HG02885 (cell line): Measurements from ENCODE around the gene ZFAND6.

Source experiments
- ATAC-seq: cut with Tn5 transposase; IDR thresholded peaks from one replicate; pipeline ENCODE4 v1.9.1; 2021; ENCODE audit warnings: mild to moderate bottlenecking; ENCODE audit not compliant: unreplicated experiment, poor library complexity

Gene ZFAND6

GRCh38 chr15:80183306-80183705 lies 123.8 kb downstream of the ZFAND6 start:
- ATAC-seq, result no peak

GRCh38 chr15:80183886-80184285 lies 124.4 kb downstream of the ZFAND6 start:
- no peak for ATAC-seq

DNA sequence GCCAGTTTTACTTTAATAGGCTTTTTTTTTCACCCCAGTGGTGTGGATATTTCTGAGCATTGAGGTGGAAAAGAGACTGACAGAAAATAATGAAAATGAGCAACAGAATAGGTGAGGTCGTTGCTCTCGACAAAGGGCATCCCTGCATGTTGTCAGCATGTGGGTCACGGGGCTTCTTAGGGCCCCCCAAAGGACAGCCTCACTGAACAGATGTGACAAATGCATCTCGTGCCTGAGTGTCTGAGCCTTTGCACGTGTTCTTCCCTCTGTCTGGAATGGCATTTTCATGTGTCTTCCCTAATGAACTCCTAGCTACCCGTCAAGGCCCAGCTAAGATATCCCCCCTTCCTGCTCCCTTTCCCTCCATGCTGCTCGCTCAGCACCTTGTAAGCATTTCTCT lies 125.1 kb downstream of the ZFAND6 start:
- ATAC-seq, result no peak

DNA sequence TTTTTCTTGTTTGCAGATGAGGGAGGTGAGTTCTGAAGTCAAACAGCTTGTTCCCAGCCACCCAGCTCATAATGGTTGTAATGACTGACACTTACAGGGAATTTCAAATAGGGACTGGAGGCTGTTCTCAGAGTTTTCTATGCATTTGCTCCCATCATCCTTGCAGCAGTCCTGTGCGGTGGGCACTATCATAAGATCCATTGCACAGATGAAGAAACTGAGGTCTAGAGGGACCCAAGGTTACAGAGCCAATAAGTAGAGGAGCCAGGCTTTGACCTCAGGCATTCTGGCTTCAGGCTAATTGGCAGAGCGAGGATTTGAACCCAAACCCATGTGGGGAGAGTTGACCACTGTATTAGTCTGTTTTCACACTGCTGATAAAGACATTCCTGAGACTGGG lies 125.7 kb downstream of the ZFAND6 start:
- ATAC-seq, result no peak

DNA sequence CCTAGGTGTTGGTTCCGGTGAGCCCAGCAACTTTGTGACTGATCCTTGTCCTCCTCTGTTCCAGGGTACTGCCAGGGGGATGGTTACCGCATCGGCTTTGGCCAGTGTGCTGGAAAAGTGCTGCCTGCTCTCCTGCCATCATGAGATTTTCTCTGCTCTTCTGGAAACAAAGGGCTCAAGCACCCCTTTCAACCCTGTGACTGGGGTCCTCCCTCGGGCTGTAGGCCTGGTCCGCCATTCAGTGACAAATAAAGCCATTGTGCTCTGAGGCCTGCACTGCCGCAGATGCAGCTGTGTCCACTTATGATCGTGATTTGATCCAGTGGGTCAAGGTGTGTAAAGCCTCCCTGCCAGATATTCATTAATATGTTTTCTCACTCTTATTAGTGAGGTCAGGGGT lies 126.6 kb downstream of the ZFAND6 start:
- no peak for ATAC-seq

GRCh38 chr15:80186597-80186996 lies 127.1 kb downstream of the ZFAND6 start:
- ATAC-seq, result no peak
